ENCODE data around the gene ALCAM.

The ALCAM gene

DNA sequence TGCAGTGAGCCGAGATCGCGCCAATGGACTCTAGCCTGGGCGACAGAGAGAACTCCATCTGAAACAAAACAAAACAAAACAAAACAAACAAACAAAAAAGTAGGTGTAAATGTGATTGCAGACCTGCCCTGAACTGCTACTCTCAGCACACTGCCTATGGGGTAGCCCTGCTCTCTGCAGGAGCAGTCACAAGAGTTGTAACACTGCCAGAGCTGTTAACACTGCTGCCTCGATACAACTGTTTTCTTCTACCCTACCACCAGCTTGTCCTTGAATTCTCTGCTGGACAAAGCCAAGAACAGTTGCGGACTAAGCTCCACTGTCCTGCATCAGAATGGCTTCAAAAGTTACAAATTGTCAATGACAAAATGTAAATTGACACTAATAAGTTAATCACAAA lies 89.3 kb downstream of the ALCAM start:
- Histone ChIP-seq H3K9ac (no peak overlapping the region), H3K4me3 (IDR thresholded peaks at IDR 0.05; ENCODE audit: insufficient read depth, low read depth, low read length) (no peak overlapping the region), H3K36me3 (ENCODE audit: insufficient read depth) (no peaks in the 10 kb centered on the region), H3K27ac (no peak overlapping the region), H3K4me2 (no peak overlapping the region), H3K79me2 (ENCODE audit: insufficient read depth, low read depth) (no peaks in the 10 kb centered on the region), H3K4me1 (ENCODE audit: low read depth, poor library complexity, severe bottlenecking) (no peaks in the 10 kb centered on the region), H2AFZ (ENCODE audit: low read depth) (no peak overlapping the region), H3K27me3 (ENCODE audit: insufficient read depth, low read depth) (no peaks in the 10 kb centered on the region), H4K20me1 (ENCODE audit: insufficient read depth) (no peaks in the 10 kb centered on the region)
- TF ChIP-seq, protein P1, sequence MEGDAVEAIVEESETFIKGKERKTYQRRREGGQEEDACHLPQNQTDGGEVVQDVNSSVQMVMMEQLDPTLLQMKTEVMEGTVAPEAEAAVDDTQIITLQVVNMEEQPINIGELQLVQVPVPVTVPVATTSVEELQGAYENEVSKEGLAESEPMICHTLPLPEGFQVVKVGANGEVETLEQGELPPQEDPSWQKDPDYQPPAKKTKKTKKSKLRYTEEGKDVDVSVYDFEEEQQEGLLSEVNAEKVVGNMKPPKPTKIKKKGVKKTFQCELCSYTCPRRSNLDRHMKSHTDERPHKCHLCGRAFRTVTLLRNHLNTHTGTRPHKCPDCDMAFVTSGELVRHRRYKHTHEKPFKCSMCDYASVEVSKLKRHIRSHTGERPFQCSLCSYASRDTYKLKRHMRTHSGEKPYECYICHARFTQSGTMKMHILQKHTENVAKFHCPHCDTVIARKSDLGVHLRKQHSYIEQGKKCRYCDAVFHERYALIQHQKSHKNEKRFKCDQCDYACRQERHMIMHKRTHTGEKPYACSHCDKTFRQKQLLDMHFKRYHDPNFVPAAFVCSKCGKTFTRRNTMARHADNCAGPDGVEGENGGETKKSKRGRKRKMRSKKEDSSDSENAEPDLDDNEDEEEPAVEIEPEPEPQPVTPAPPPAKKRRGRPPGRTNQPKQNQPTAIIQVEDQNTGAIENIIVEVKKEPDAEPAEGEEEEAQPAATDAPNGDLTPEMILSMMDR (conservative IDR thresholded peaks at IDR 0.05; ENCODE audit: low read depth, low read length), result no peak

DNA sequence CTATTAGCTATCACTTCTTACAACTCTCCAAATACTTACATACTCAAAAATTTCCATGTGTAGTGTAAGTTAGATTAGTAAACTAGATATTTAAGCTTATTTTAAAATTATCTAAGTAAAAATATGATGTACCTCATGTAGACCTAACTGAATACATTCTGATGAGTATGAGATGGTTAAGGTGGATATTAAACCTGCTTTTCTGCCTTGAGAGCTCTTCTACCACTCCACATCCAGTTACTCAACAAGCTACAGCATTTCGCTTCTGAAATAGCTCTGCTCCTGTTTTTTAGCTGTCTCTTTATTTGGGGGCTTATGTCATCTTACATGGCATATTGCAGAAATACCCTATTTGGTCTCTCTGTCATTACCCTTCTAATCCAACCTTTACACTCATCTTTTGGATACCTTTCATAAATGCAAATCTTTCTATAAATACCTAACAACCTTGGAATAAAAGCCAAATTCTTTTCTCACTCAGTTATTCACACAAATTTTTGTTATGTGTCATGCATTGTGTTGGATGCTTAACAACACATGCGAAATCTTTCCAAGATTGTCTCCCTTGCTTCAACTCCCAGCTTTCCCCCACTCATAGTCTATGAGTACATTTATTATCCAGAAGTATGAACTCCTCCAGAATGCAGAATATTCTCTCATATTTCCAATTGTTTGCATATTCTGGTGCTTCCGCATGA lies 92.0 kb downstream of the ALCAM start:
- Histone ChIP-seq H3K79me2 (ENCODE audit: insufficient read depth, low read depth) (no peaks in the 10 kb centered on the region), H3K27ac (no peak overlapping the region), H2AFZ (ENCODE audit: low read depth) (no peak overlapping the region), H4K20me1 (ENCODE audit: insufficient read depth) (no peaks in the 10 kb centered on the region), H3K36me3 (ENCODE audit: insufficient read depth) (no peaks in the 10 kb centered on the region), H3K4me3 (IDR thresholded peaks at IDR 0.05; ENCODE audit: insufficient read depth, low read depth, low read length) (no peak overlapping the region), H3K4me1 (ENCODE audit: low read depth, poor library complexity, severe bottlenecking) (no peaks in the 10 kb centered on the region), H3K9ac (no peak overlapping the region), H3K4me2 (no peak overlapping the region), H3K27me3 (ENCODE audit: insufficient read depth, low read depth) (no peaks in the 10 kb centered on the region)
- TF ChIP-seq, protein P1 (conservative IDR thresholded peaks at IDR 0.05; ENCODE audit: low read depth, low read length), result no peak

DNA sequence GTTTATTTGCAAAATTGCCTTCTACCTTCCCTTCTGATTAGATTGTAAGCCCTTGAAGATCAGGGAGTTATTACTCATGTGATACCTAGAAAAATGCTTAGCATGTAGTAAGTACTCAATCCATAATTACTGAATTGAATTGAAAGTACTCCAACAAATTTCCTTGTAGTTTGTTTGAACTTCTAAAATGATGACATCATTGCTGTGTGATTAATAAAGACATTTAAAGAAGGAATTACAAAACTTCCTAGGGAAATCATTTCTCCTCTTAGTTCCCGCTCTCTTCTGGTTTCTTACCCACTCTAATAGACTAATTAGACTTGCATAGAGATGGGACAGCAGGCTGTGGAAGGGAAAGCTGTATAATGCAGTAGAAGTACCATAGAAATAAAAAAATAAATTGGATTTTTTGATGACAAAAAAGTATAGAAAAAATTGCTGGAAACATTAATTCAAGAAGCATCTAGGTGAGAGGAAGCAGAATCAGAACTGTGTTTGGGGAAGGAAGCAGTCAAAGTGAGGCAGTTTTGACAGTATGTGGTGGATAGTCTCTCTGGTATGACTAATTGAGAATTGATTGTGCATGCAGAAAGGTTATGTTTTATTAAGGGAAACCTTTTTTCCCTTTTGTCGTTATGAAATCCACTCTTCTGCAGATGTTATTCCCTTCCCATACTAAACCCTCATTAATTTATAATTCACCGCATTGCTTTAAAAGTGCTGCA lies 93.0 kb downstream of the ALCAM start:
- Histone ChIP-seq H3K4me2 (no peak overlapping the region), H3K27me3 (ENCODE audit: insufficient read depth, low read depth) (no peaks in the 10 kb centered on the region), H3K4me1 (ENCODE audit: low read depth, poor library complexity, severe bottlenecking) (no peaks in the 10 kb centered on the region), H4K20me1 (ENCODE audit: insufficient read depth) (no peaks in the 10 kb centered on the region), H3K27ac (no peak overlapping the region), H3K4me3 (IDR thresholded peaks at IDR 0.05; ENCODE audit: insufficient read depth, low read depth, low read length) (no peak overlapping the region), H3K79me2 (ENCODE audit: insufficient read depth, low read depth) (no peaks in the 10 kb centered on the region), H3K36me3 (ENCODE audit: insufficient read depth) (no peaks in the 10 kb centered on the region), H3K9ac (no peak overlapping the region), H2AFZ (ENCODE audit: low read depth) (no peak overlapping the region)
- TF ChIP-seq, protein P1 (conservative IDR thresholded peaks at IDR 0.05; ENCODE audit: low read depth, low read length), result no peak

DNA sequence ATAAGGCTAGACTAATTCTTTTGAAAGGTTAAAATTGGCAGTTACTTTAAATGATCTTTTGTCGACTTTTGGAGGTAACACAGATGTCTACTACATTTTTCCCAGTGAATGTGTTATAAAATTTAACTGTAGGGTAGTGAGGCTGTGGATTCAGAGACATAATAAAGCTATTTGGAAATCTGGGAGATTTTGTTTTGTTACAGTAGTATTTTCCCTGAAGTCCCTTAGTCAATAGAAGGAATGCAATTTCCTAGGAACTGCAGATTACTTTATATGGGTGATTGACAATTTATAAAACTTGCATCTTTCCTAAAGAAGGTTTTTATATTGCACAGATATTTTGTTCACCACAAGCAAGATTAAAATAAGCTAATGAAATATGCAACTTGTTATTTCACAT lies 96.9 kb downstream of the ALCAM start:
- H3K79me2 ChIP-seq (ENCODE audit: insufficient read depth, low read depth), result no peaks in the 10 kb centered on the region
- TF ChIP-seq, protein P1 (conservative IDR thresholded peaks at IDR 0.05; ENCODE audit: low read depth, low read length), result no peak
- H3K4me3 ChIP-seq (IDR thresholded peaks at IDR 0.05; ENCODE audit: insufficient read depth, low read depth, low read length), result no peak overlapping the region
- no peaks in the 10 kb centered on the region for H4K20me1 ChIP-seq (ENCODE audit: insufficient read depth)
- no peak overlapping the region for H3K27ac ChIP-seq
- H3K9ac ChIP-seq, result no peak overlapping the region
- H3K36me3 ChIP-seq (ENCODE audit: insufficient read depth), result no peaks in the 10 kb centered on the region
- H3K4me2 ChIP-seq, result no peak overlapping the region
- no peaks in the 10 kb centered on the region for H3K27me3 ChIP-seq (ENCODE audit: insufficient read depth, low read depth)
- no peaks in the 10 kb centered on the region for H3K4me1 ChIP-seq (ENCODE audit: low read depth, poor library complexity, severe bottlenecking)
- H2AFZ ChIP-seq (ENCODE audit: low read depth), result no peak overlapping the region

All from KMS-11 (cell line).